ENCODE measurements around the gene LIPN. TPM values are rescaled to one million over a fixed set of nuclear protein-coding genes. Genes with fewer than 3 reads are reported as not detected.
"Not testable (repeated sequence)": the region's sequence is repeated elsewhere in the genome, so short reads cannot be mapped to it uniquely, and the experiment has no call there.

Gene LIPN, protein sequence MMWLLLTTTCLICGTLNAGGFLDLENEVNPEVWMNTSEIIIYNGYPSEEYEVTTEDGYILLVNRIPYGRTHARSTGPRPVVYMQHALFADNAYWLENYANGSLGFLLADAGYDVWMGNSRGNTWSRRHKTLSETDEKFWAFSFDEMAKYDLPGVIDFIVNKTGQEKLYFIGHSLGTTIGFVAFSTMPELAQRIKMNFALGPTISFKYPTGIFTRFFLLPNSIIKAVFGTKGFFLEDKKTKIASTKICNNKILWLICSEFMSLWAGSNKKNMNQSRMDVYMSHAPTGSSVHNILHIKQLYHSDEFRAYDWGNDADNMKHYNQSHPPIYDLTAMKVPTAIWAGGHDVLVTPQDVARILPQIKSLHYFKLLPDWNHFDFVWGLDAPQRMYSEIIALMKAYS
- total RNA-seq, result not detected

GRCh38 chr10:88759366-88760101 is at the start of gene LIPN:
LIPN (plus strand) TSS chr10:88760020; CDS start chr10:88761406, 1,386 bp downstream.
- Mint-ChIP-seq H3K36me3 (no peaks in the 10 kb centered on the region), H3K4me1 (peaks cover 15% of the 10 kb centered on the region), H3K27me3 (no peaks in the 10 kb centered on the region), H3K9me3 (no peaks in the 10 kb centered on the region), H3K27ac (no peak within 1 kb of the TSS), H3K4me3 (no peak within 1 kb of the TSS)
- no peak for DNase-seq

- Mint-ChIP-seq H3K9me3 (no peaks in the 10 kb centered on the region), H3K27me3 (peaks cover 5% of the 10 kb centered on the region), H3K27ac (no peak overlapping the region), H3K4me1 (no peaks in the 10 kb centered on the region), H3K4me3 (no peak overlapping the region), H3K36me3 (no peaks in the 10 kb centered on the region)
- no peak for DNase-seq
Measured at GRCh38 chr10:88715517-88715916, 44.3 kb upstream of the LIPN start.

DNA sequence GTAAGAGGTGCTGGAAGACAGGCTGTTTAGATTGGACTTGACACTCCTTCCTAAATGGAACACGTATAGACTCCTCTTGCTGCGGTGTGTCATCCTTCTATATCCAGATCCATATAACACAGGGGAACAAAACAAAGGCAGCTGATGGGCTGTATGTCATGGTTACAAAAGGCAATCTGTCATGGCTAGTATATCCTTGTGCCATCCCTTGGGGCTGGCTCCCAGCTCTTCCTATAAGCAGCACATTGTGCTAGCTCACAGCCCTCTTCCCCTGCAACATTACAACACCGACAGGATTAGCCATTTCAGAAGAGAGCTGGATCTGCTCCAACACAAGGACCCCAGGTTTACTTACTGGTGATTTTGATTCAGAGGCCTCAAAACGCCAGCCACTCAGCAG is 38.4 kb upstream of the LIPN start:
- Mint-ChIP-seq H3K4me1 (peaks cover 8% of the 10 kb centered on the region), H3K9me3 (no peaks in the 10 kb centered on the region), H3K27ac (no peak overlapping the region), H3K4me3 (no peak overlapping the region), H3K36me3 (no peaks in the 10 kb centered on the region), H3K27me3 (no peaks in the 10 kb centered on the region)
- DNase-seq, result no peak

DNA sequence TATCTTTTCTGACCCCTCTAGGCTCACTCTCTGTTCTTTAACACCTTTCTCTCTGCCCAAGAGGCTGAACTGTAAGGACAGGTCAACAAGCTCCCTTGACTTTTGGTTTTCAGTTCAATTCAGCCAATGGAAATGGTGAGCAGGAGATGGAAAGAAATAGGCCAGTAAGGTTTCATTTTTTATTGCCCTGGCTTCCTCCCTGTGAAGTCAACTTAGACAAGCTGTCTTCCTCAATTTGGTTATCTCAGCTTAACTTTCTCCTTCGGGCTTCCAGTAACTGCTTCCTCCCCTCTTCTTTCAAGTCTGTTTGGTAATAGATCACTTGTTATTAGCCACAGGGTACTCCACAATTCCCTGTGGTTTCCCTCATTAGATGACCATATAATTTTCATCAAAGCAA is 34.0 kb upstream of the LIPN start:
- H3K4me1 Mint-ChIP-seq, result peaks cover 8% of the 10 kb centered on the region
- peaks cover 5% of the 10 kb centered on the region for H3K27me3 Mint-ChIP-seq
- DNase-seq, result no peak
- no peak overlapping the region for H3K4me3 Mint-ChIP-seq
- no peaks in the 10 kb centered on the region for H3K36me3 Mint-ChIP-seq
- no peaks in the 10 kb centered on the region for H3K9me3 Mint-ChIP-seq
- H3K27ac Mint-ChIP-seq, result peak overlapping the region; percentile 63

DNA sequence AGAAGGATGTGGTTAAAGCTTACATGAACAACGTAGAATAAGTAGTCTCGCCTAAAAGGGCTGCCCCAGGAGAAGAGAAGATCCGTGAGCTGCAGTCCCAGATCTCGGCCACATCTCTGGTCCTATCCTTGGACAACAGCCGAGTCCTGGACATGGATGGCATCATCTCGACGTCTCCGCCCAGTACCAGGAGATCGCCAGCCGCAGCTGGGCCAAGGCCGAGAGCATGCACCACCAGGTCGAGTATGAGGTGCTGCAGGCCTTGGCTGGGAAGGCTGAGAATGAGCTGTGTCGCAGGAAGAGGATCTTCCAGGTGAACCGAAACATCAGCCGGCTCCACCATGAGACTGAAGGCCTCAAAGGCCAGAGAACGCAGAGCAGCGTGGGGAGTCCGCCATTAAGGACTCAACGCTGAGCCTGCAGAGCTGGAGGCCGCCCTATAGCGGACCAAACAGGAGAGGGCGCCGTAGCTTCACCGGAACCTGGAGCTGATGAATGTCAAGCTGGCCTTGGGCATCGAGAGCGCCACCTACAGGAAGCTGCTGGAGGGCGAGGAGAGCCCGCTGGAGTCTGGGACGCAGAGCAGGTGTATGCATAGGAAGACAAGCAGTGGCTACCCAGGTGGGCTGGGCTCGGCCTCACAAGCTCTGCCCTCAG is 31.6 kb upstream of the LIPN start:
- H3K4me1 Mint-ChIP-seq, result peaks cover 8% of the 10 kb centered on the region
- H3K27ac Mint-ChIP-seq, result no peak overlapping the region
- H3K4me3 Mint-ChIP-seq, result no peak overlapping the region
- H3K27me3 Mint-ChIP-seq, result peaks cover 5% of the 10 kb centered on the region
- H3K36me3 Mint-ChIP-seq, result no peaks in the 10 kb centered on the region
- no peaks in the 10 kb centered on the region for H3K9me3 Mint-ChIP-seq
- DNase-seq, result peak; percentile 58

DNA sequence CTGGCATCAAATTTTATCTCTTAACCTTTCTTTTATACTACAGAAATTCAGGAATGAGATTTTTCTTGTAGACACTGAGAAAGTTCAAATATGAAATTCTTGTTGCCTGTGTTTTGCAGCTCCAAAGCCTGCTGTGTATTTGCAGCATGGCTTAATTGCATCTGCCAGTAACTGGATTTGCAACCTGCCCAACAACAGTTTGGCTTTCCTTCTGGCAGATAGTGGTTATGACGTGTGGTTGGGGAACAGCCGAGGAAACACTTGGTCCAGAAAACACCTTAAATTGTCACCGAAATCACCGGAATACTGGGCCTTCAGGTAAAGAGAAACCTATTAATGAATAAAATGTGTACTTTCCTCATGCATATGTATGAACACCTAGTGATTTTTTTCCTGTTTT is 29.0 kb upstream of the LIPN start:
- Mint-ChIP-seq H3K27me3 (peaks cover 5% of the 10 kb centered on the region), H3K9me3 (no peaks in the 10 kb centered on the region), H3K27ac (no peak overlapping the region), H3K36me3 (no peaks in the 10 kb centered on the region), H3K4me3 (no peak overlapping the region), H3K4me1 (peaks cover 3% of the 10 kb centered on the region)
- no peak for DNase-seq

GRCh38 chr10:88731296-88731695 is 28.5 kb upstream of the LIPN start:
- Mint-ChIP-seq H3K9me3 (no peaks in the 10 kb centered on the region), H3K4me3 (no peak overlapping the region), H3K27ac (no peak overlapping the region), H3K4me1 (no peaks in the 10 kb centered on the region), H3K27me3 (peaks cover 5% of the 10 kb centered on the region), H3K36me3 (no peaks in the 10 kb centered on the region)
- DNase-seq, result no peak

GRCh38 chr10:88733215-88733614 is 26.6 kb upstream of the LIPN start:
- no peak for DNase-seq
- Mint-ChIP-seq H3K27me3 (peaks cover 11% of the 10 kb centered on the region), H3K27ac (no peak overlapping the region), H3K4me1 (no peaks in the 10 kb centered on the region), H3K9me3 (no peaks in the 10 kb centered on the region), H3K36me3 (no peaks in the 10 kb centered on the region), H3K4me3 (no peak overlapping the region)

- no peak for DNase-seq
- no peak overlapping the region for H3K27ac Mint-ChIP-seq
- no peak overlapping the region for H3K4me3 Mint-ChIP-seq
- H3K9me3 Mint-ChIP-seq, result no peaks in the 10 kb centered on the region
- H3K36me3 Mint-ChIP-seq, result no peaks in the 10 kb centered on the region
- H3K4me1 Mint-ChIP-seq, result no peaks in the 10 kb centered on the region
- H3K27me3 Mint-ChIP-seq, result peaks cover 26% of the 10 kb centered on the region
Measured at GRCh38 chr10:88735661-88736060, 24.2 kb upstream of the LIPN start.

GRCh38 chr10:88741921-88742320 is 17.9 kb upstream of the LIPN start:
- Mint-ChIP-seq H3K9me3 (peaks cover 17% of the 10 kb centered on the region), H3K27me3 (peaks cover 26% of the 10 kb centered on the region)
- not testable (repeated sequence) for H3K4me1 Mint-ChIP-seq, H3K4me3 Mint-ChIP-seq, DNase-seq, H3K36me3 Mint-ChIP-seq, H3K27ac Mint-ChIP-seq

- peaks cover 3% of the 10 kb centered on the region for H3K4me1 Mint-ChIP-seq
- DNase-seq, result no peak
- peaks cover 17% of the 10 kb centered on the region for H3K9me3 Mint-ChIP-seq
- H3K27ac Mint-ChIP-seq, result no peak overlapping the region
- peaks cover 23% of the 10 kb centered on the region for H3K27me3 Mint-ChIP-seq
- no peak overlapping the region for H3K4me3 Mint-ChIP-seq
- H3K36me3 Mint-ChIP-seq, result no peaks in the 10 kb centered on the region
Measured at GRCh38 chr10:88742448-88742847, 17.4 kb upstream of the LIPN start.

DNA sequence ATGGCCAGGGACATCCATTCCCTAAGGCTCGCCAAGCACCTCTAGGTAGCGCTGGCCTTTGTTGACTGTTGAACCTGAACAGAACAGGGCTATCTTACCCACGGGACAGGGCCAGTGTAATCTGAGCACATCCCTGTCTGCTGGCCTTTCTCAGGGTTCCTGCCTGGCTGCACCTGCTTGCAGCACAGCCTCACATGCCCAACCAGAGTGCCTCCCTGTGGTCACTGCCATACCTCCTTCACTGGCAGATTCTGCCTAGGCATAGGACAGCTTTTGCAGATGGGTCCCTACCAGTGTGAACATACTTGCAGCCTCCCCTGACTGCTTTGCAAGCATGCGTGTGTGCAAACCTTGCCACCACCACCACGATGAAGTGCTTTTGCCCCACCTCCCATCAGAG is 15.8 kb upstream of the LIPN start:
- DNase-seq, result no peak
- H3K9me3 Mint-ChIP-seq, result peaks cover 23% of the 10 kb centered on the region
- H3K36me3 Mint-ChIP-seq, result no peaks in the 10 kb centered on the region
- no peak overlapping the region for H3K4me3 Mint-ChIP-seq
- H3K27me3 Mint-ChIP-seq, result peaks cover 9% of the 10 kb centered on the region
- peaks cover 3% of the 10 kb centered on the region for H3K4me1 Mint-ChIP-seq
- no peak overlapping the region for H3K27ac Mint-ChIP-seq

- Mint-ChIP-seq H3K4me3 (no peak overlapping the region), H3K27ac (no peak overlapping the region), H3K27me3 (no peaks in the 10 kb centered on the region), H3K9me3 (peaks cover 23% of the 10 kb centered on the region), H3K36me3 (no peaks in the 10 kb centered on the region), H3K4me1 (peaks cover 3% of the 10 kb centered on the region)
- DNase-seq, result no peak
Measured at GRCh38 chr10:88745633-88746032, 14.2 kb upstream of the LIPN start.

- H3K36me3 Mint-ChIP-seq, result no peaks in the 10 kb centered on the region
- no peaks in the 10 kb centered on the region for H3K9me3 Mint-ChIP-seq
- no peaks in the 10 kb centered on the region for H3K27me3 Mint-ChIP-seq
- no peak for DNase-seq
- H3K4me3 Mint-ChIP-seq, result no peak overlapping the region
- no peak overlapping the region for H3K27ac Mint-ChIP-seq
- peaks cover 6% of the 10 kb centered on the region for H3K4me1 Mint-ChIP-seq
Measured at GRCh38 chr10:88754287-88754686, 5.5 kb upstream of the LIPN start.

- Mint-ChIP-seq H3K9me3 (no peaks in the 10 kb centered on the region), H3K27me3 (no peaks in the 10 kb centered on the region), H3K36me3 (no peaks in the 10 kb centered on the region), H3K4me1 (peaks cover 10% of the 10 kb centered on the region), H3K27ac (no peak overlapping the region), H3K4me3 (no peak overlapping the region)
- DNase-seq, result peak; percentile 11
Measured at GRCh38 chr10:88755753-88756152, 4.1 kb upstream of the LIPN start.
